KOPT-K1 (cell line): ENCODE measurements around the gene FBXW10.
"Not testable (repeated sequence)": the region's sequence is repeated elsewhere in the genome, so short reads cannot be mapped to it uniquely, and the experiment has no call there.

Experiments used
- H3K27ac ChIP-seq: fragments of 200-600 bp; sonication (generic); 2 replicates; pipeline ENCODE4 v1.5.1; 2016; ENCODE audit warnings: antibody characterized with exemption, mild to moderate bottlenecking, low read depth, low read length; ENCODE audit not compliant: poor library complexity, severe bottlenecking
- H3K36me3 ChIP-seq: fragments of 200-600 bp; sonication (generic); 2 replicates; pipeline ENCODE4 v1.5.1; 2017; ENCODE audit warnings: antibody characterized with exemption, mild to moderate bottlenecking, low read length, moderate library complexity; ENCODE audit not compliant: insufficient read depth
- H3K9me3 ChIP-seq: fragments of 200-600 bp; sonication (generic); 2 replicates; pipeline ENCODE4 v1.5.1; 2017; ENCODE audit warnings: antibody characterized with exemption, low read length, mild to moderate bottlenecking; ENCODE audit not compliant: insufficient read depth, poor library complexity, severe bottlenecking

The FBXW10 gene

DNA sequence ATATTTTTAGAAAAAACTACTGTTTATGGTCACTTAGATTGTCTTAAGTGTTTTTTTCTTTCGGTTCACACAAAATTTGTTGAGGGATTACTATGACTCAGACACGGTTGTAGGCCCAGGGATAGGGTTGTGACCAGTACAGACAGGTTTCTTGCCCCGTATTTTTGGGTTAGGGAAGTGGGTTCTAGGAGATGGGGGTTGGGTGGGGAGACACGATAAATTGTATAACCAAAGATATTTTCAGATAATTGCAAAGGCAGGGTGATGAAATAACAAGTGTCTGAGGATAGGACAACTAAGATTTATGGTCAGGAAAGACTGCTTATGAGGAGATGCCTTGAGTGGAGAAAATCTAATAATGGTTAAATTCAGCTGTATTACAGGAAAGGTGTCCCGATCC is 38.0 kb downstream of the FBXW10 start:
- H3K9me3 ChIP-seq, H3K27ac ChIP-seq, H3K36me3 ChIP-seq: not testable (repeated sequence)

- not testable (repeated sequence) for H3K9me3 ChIP-seq, H3K27ac ChIP-seq, H3K36me3 ChIP-seq
Measured at GRCh38 chr17:18785933-18786332, 42.1 kb downstream of the FBXW10 start.

GRCh38 chr17:18786890-18787289 is 43.0 kb downstream of the FBXW10 start:
- not testable (repeated sequence) for H3K9me3 ChIP-seq, H3K36me3 ChIP-seq

DNA sequence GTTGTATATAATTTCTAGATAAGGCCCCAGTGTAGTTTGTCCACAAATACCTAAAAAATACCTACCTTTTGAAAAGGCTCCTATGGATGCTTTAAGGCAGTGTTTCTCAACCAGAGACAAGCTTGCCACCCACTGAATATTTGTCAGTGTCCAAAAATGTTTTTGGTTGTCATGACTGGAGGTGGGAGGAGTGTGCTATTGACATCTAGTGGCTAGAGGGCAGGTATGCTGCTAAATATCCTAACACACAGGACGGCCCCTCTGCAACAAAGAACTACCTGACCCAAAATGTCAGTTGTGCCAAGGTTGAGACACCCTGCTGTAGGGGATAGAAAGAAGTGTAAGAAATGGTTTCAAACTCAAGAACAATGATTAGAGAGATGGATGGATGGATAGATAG is 47.5 kb downstream of the FBXW10 start:
- peaks cover 15% of the 10 kb centered on the region for H3K36me3 ChIP-seq
- H3K9me3 ChIP-seq, H3K27ac ChIP-seq: not testable (repeated sequence)

More at GRCh38 chr17:18786890-18787289, 43.0 kb downstream of the FBXW10 start:
- H3K27ac ChIP-seq = not testable (repeated sequence)

- not testable (repeated sequence) for H3K9me3 ChIP-seq, H3K27ac ChIP-seq
- H3K36me3 ChIP-seq = peaks cover 26% of the 10 kb centered on the region
Measured at GRCh38 chr17:18794841-18795240, 51.0 kb downstream of the FBXW10 start.

GRCh38 chr17:18796887-18797286 is 53.0 kb downstream of the FBXW10 start:
- H3K36me3 ChIP-seq = peaks cover 36% of the 10 kb centered on the region
- H3K27ac ChIP-seq, H3K9me3 ChIP-seq: not testable (repeated sequence)

DNA sequence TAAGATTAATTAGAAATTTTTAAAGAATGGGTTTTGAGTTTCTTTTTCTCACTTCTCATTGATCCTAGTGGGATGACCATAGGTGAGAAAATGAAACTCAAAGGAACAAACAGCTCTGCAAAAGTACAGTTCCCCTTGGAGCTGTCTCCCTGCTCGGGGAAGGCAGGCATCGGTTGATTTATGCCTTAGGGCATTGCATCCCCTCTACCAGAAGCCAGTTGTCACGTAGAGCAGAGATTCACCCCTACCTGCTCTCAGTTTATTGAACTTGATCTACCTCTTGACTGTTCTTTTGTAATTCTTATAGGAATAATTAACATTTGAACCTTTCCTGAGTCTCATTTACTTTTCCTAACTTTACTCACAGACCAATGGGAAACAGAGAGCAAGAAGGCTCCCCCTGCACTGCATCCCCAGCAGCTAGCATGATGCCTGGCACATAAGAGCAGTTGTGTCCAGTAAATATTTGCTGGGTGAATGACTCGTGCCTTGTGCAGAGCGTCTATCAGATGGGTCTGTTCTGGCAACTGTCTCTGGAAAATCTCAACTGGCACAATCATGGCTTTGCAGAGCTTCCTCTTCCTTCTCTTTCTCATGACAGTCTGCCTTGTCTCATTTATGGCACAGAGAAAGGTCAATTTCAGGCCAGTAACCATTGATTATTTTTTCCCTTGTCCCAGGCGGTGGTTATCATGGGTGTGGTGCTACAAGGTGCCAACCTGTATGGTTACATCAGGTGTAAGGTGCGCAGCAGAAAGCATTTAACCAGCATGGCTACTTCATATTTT is 59.8 kb downstream of the FBXW10 start:
- H3K36me3 ChIP-seq = peaks cover 35% of the 10 kb centered on the region
- H3K27ac ChIP-seq = not testable (repeated sequence)

DNA sequence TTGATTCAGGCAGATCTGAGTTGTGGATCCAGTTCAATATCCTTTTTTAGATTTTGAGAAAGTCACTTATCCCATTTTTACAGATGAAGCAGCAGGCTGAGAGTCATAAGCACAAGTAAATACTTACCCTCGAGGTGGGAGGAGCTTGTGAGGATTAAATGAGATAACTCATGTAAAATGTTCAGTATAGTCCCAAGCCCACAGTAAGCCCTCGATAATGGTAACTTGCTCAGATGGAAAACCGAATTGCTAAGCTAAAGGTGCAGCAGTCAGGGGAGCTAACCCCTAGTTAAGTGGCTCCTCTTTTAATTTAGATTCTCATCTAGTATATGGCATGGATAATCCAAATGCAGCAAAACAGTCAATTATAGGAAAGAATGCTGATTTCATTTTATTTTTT is 72.1 kb downstream of the FBXW10 start:
- H3K9me3 ChIP-seq, H3K36me3 ChIP-seq, H3K27ac ChIP-seq: not testable (repeated sequence)

More for the DNA sequence above, 59.8 kb downstream of the FBXW10 start:
- H3K9me3 ChIP-seq = not testable (repeated sequence)

- H3K9me3 ChIP-seq, H3K27ac ChIP-seq: not testable (repeated sequence)
Measured at GRCh38 chr17:18816489-18817371, 72.9 kb downstream of the FBXW10 start.

DNA sequence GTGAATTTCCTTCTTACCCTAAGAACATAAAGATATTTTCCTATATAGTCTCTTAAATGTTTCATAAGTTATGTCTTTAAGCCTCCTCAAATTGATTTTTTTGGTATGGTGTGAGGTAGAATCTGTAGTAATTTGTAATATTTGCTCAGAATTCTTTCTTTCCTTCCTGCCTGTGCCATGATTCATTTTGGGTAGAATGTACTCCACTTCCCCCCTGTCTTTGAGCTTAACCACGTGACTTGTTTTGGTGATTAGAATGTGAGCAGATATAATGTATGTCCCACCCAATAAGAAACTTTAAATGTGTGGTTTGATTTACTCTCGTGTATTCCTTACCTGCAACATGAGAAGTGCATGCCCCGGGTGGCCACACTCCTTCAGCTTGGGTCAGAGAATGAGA is 77.6 kb downstream of the FBXW10 start:
- not testable (repeated sequence) for H3K27ac ChIP-seq, H3K9me3 ChIP-seq, H3K36me3 ChIP-seq

More at GRCh38 chr17:18816489-18817371, 72.9 kb downstream of the FBXW10 start:
- H3K36me3 ChIP-seq = not testable (repeated sequence)

DNA sequence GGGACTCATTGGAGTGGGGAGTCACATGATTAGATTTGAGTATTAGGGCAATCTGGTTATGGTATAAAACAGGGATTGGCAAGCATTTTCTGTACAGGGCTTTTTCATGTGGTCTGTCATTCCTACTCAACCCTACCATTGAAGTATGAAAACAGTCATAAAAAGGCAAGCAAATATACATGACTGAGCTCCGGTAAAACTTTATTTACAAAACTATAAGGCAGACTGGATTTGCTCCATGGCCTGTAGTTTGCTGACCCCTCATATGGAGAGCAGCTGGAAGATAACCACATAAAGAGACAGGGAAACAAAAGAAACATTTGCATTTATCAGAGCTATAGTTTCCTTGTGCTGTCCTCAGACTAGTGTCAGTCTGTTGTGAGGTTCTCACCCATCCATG is 83.8 kb downstream of the FBXW10 start:
- H3K36me3 ChIP-seq, H3K9me3 ChIP-seq, H3K27ac ChIP-seq: not testable (repeated sequence)
